Cardiac fibroblast (primary cell): ENCODE data around the gene USP44.

Experiments
- DNase-seq, 2 donors: peaks; one replicate each; pipeline versions ENCODE4 v3.0.0 to v3.0.0-alpha.2; 2010; ENCODE audit warnings: low read depth in 2 of 2
- H3K4me3 ChIP-seq, 2 donors: replicated peaks in 1 of 2; 1 replicate in 1 of 2; 2 replicates in 1 of 2; pipeline ENCODE4 v1.5.1; 2011; ENCODE audit warnings: low read depth in 2 of 2, low read length in 2 of 2, mild to moderate bottlenecking in 2 of 2, moderate library complexity in 1 of 2
- TF ChIP-seq, protein P1 (sequence below): IDR thresholded peaks from one replicate; pipeline ENCODE4 v1.5.1; 2011; ENCODE audit warnings: low read depth, mild to moderate bottlenecking, low read length, inconsistent platforms

The USP44 gene

DNA sequence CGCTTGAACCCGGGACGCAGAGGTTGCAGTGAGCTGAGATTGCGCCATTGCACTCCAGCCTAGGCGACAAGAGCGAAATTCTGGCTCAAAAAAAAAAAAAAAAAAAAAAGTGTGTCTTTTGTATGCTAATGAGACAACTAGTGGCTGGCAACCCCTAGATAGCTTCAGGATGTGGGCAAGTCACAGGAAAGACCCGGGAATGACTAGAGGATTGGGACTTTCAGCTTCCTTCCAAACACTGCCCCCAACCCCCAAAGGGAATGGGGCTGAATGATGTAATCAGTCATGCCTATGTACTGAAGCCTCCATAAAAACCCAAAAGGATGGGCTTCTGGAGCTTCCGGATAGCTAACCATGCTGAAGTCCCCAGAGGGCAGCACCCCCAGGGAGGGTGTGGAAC is 28.6 kb downstream of the USP44 start:
- H3K4me3 ChIP-seq = no peak overlapping the region
- TF ChIP-seq, protein P1, sequence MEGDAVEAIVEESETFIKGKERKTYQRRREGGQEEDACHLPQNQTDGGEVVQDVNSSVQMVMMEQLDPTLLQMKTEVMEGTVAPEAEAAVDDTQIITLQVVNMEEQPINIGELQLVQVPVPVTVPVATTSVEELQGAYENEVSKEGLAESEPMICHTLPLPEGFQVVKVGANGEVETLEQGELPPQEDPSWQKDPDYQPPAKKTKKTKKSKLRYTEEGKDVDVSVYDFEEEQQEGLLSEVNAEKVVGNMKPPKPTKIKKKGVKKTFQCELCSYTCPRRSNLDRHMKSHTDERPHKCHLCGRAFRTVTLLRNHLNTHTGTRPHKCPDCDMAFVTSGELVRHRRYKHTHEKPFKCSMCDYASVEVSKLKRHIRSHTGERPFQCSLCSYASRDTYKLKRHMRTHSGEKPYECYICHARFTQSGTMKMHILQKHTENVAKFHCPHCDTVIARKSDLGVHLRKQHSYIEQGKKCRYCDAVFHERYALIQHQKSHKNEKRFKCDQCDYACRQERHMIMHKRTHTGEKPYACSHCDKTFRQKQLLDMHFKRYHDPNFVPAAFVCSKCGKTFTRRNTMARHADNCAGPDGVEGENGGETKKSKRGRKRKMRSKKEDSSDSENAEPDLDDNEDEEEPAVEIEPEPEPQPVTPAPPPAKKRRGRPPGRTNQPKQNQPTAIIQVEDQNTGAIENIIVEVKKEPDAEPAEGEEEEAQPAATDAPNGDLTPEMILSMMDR = no peak
- DNase-seq = no peak

DNA sequence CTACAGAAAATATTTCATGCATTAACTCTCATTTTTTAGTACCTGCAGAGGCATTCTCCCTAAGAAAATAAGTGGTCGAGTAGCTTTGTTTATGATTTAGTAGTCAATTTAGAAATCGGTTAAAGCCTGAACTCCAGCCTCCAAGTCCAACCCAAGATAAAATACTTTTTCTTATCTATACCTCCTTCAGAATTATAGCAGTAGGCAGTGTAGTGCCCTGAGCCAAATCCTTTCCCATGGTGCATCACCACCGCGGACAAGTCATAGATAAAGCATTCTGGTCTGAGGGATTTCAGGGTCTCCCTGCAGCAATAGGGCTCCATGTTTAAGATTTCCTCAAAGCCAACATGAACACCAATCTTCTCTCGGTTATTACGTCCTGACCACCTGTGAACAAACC is 30.5 kb downstream of the USP44 start:
- DNase-seq = no peak
- TF ChIP-seq, protein P1 = no peak
- no peak overlapping the region for H3K4me3 ChIP-seq

DNA sequence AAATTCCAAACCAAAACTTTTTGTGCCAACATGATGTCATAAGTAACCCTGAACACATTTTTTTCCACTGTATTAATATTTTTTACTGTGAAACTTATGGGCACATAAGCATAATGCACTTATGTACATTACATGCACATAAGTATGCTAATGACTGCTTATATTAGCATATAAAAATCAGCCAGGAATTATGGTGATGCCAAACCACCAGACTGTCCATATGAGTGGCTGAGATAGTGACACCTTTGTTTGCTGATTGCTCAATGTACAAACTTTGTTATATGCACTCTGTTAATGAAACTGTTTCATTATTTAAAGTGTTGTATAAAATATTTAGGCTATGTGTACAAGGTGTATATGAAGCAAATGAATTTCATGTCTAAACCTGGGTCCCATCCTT is 32.3 kb downstream of the USP44 start:
- DNase-seq = no peak
- TF ChIP-seq, protein P1 = no peak
- H3K4me3 ChIP-seq = no peak overlapping the region

DNA sequence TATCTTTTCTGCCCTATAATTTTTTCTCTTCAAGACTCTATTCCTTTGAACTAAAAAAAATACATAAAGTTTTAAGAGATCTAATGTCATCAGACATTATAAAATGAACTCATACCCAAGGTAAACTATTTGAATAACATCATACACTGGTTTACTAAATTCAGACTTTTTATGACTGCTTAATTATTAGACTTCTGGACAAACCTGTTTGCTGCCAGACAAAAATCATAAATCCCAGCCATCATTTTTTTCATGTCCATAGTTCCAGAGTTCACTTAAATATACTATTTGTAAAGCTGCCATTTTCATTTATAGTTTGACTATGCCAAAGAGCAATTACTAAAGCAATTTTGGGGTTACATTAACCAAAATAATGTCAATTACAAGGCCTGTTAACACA is 34.0 kb downstream of the USP44 start:
- DNase-seq = no peak
- TF ChIP-seq, protein P1 = no peak

DNA sequence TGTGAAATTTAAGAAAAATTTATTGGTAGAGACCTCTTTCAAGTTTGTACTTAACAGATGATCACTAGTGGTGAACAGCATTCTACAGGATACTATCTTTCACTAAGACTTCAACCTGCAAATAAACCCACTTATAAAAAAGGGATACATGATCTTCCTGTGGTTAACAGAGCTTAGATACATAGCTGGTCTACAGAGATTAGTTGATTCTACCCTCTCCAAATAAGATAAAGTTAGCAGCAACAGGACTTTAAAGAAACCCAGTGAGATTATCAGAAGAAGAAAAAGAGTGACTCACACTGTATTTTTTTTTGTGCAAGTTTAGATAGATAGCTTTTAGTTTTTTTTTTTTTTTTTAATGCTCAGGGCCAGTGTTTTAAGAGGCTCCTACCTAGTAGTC is 34.5 kb downstream of the USP44 start:
- TF ChIP-seq, protein P1 = no peak

More for the DNA sequence above, 34.0 kb downstream of the USP44 start:
- no peak overlapping the region for H3K4me3 ChIP-seq

DNA sequence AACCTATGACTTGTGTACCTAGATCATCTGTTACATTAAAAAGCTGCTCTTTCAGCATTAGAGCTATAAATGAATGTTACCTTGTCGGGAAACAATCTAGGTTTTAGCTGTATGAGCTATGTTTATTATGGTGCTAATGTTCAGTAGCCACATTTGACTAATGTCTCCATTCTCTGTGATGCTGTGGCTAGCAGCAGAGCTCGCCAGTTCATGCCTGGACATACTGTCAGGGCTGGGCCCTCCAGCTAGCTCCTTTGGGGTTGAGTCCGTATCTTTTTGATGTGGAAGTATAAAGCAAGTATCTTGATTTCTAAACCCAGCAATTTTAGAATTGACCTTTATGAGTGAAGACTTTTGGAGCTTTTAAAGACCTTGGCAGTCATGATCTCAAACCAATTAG is 36.1 kb downstream of the USP44 start:
- no peak overlapping the region for H3K4me3 ChIP-seq
- TF ChIP-seq, protein P1 = no peak
- no peak for DNase-seq

More for the DNA sequence above, 34.5 kb downstream of the USP44 start:
- H3K4me3 ChIP-seq = no peak overlapping the region
- no peak for DNase-seq

DNA sequence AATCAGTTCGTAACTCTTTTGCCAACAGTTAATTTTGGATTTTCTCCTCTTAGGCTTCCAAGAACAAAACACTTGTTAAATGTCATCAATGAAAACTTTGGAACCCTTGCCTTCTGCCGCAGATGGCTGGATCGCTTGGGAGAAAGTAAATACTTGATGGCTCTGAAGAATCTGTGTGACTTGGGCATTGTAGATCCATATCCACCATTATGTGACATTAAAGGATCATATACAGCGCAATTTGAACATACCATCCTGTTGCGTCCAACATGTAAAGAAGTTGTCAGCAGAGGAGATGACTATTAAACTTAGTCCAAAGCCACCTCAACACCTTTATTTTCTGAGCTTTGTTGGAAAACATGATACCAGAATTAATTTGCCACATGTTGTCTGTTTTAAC is 37.7 kb downstream of the USP44 start:
- TF ChIP-seq, protein P1 = no peak
- no peak for DNase-seq

More for the DNA sequence above, 37.7 kb downstream of the USP44 start:
- no peak overlapping the region for H3K4me3 ChIP-seq
